H9 (cell line): Measurements from ENCODE around the gene RABL3. TPM values are rescaled to one million over a fixed set of nuclear protein-coding genes. Genes with fewer than 3 reads are reported as not detected.

Source experiments
- DNase-seq: peaks from one replicate; pipeline ENCODE4 v3.0.0-alpha.2; 2017
- H2AFZ ChIP-seq: one replicate; pipeline ENCODE4 v1.6.1; 2013; ENCODE audit warnings: mild to moderate bottlenecking, low read length, control low read depth, moderate library complexity
- H2AK5ac ChIP-seq: 2 replicates; pipeline ENCODE4 v1.6.1; 2013; ENCODE audit warnings: low read length, control low read depth, mixed read lengths; ENCODE audit not compliant: insufficient read length
- H2BK120ac ChIP-seq: one replicate; pipeline ENCODE4 v1.6.1; 2013; ENCODE audit warnings: low read depth, mild to moderate bottlenecking, low read length, control low read depth, inconsistent platforms; ENCODE audit not compliant: poor library complexity, severe bottlenecking
- H2BK12ac ChIP-seq: 2 replicates; pipeline ENCODE4 v1.6.1; 2013; ENCODE audit warnings: low read length, control low read depth, mixed read lengths, low read depth; ENCODE audit not compliant: insufficient read length
- H2BK15ac ChIP-seq: 2 replicates; pipeline ENCODE4 v1.6.1; 2013; ENCODE audit warnings: low read depth, low read length, control low read depth
- H2BK20ac ChIP-seq: one replicate; pipeline ENCODE4 v1.6.1; 2013; ENCODE audit warnings: low read depth, mild to moderate bottlenecking, low read length, control low read depth, inconsistent platforms; ENCODE audit not compliant: poor library complexity, severe bottlenecking
- H2BK5ac ChIP-seq: 2 replicates; pipeline ENCODE4 v1.6.1; 2013; ENCODE audit warnings: low read length, control low read depth, mixed read lengths; ENCODE audit not compliant: insufficient read length
- H3K14ac ChIP-seq: 2 replicates; pipeline ENCODE4 v1.6.1; 2013; ENCODE audit warnings: low read length, control low read depth; ENCODE audit not compliant: insufficient read depth
- H3K18ac ChIP-seq: 2 replicates; pipeline ENCODE4 v1.6.1; 2013; ENCODE audit warnings: low read depth, mild to moderate bottlenecking, mixed read lengths, low read length, control low read depth; ENCODE audit not compliant: insufficient read length
- H3K23ac ChIP-seq: 2 replicates; pipeline ENCODE4 v1.6.1; 2013; ENCODE audit warnings: low read length, control low read depth, mixed read lengths, low read depth; ENCODE audit not compliant: insufficient read length
- H3K23me2 ChIP-seq: 2 replicates; pipeline ENCODE4 v1.6.1; 2013; ENCODE audit warnings: low read depth, mild to moderate bottlenecking, mixed read lengths, low read length, control low read depth; ENCODE audit not compliant: insufficient read length, poor library complexity, severe bottlenecking
- H3K27ac ChIP-seq: 2 replicates; pipeline ENCODE4 v1.5.1; 2013; ENCODE audit warnings: low read length, control low read depth, mixed read lengths, low read depth; ENCODE audit not compliant: insufficient read length
- H3K27me3 ChIP-seq: 2 replicates; pipeline ENCODE4 v1.6.1; 2013; ENCODE audit warnings: low read length, control low read depth, inconsistent platforms; ENCODE audit not compliant: insufficient read depth
- H3K4ac ChIP-seq: 2 replicates; pipeline ENCODE4 v1.6.1; 2013; ENCODE audit warnings: low read depth, mild to moderate bottlenecking, control low read depth, inconsistent platforms, low read length, moderate library complexity
- H3K4me1 ChIP-seq: 2 replicates; pipeline ENCODE4 v1.6.1; 2013; ENCODE audit warnings: low read length, control low read depth, inconsistent platforms; ENCODE audit not compliant: insufficient read depth
- H3K4me2 ChIP-seq: 2 replicates; pipeline ENCODE4 v1.6.1; 2013; ENCODE audit warnings: low read length, control low read depth, mixed read lengths; ENCODE audit not compliant: insufficient read length, insufficient read depth
- H3K56ac ChIP-seq: 2 replicates; pipeline ENCODE4 v1.6.1; 2013; ENCODE audit warnings: low read depth, mild to moderate bottlenecking, mixed read lengths, low read length, control low read depth; ENCODE audit not compliant: insufficient read length
- H3K79me1 ChIP-seq: 2 replicates; pipeline ENCODE4 v1.6.1; 2013; ENCODE audit warnings: low read depth, mild to moderate bottlenecking, moderate library complexity, low read length, control low read depth, inconsistent platforms; ENCODE audit not compliant: insufficient read depth, poor library complexity, severe bottlenecking
- H3K79me2 ChIP-seq: 2 replicates; pipeline ENCODE4 v1.6.1; 2013; ENCODE audit warnings: low read length, control low read depth, inconsistent platforms; ENCODE audit not compliant: insufficient read depth
- H3K9ac ChIP-seq: 2 replicates; pipeline ENCODE4 v1.6.1; 2013; ENCODE audit warnings: low read length, control low read depth, mixed read lengths; ENCODE audit not compliant: insufficient read length; ENCODE audit errors: extremely low read depth
- H3K9me3 ChIP-seq: one replicate; pipeline ENCODE4 v1.6.1; 2013; ENCODE audit warnings: low read depth, low read length, inconsistent platforms; ENCODE audit not compliant: control insufficient read depth
- H3T11ph ChIP-seq: one replicate; pipeline ENCODE4 v1.6.1; 2013; ENCODE audit warnings: mild to moderate bottlenecking, low read length, control low read depth, inconsistent platforms
- H4K20me1 ChIP-seq: one replicate; pipeline ENCODE4 v1.6.1; 2013; ENCODE audit not compliant: control insufficient read depth, insufficient read length, insufficient read depth
- H4K5ac ChIP-seq: 2 replicates; pipeline ENCODE4 v1.6.1; 2013; ENCODE audit warnings: low read depth, mild to moderate bottlenecking, mixed read lengths, low read length, control low read depth; ENCODE audit not compliant: insufficient read length
- H4K8ac ChIP-seq: replicated peaks from 2 replicates; pipeline ENCODE4 v1.6.1; 2013; ENCODE audit warnings: low read length, control low read depth, mixed read lengths, low read depth; ENCODE audit not compliant: insufficient read length
- H4K91ac ChIP-seq: 2 replicates; pipeline ENCODE4 v1.6.1; 2013; ENCODE audit warnings: low read depth, mild to moderate bottlenecking, moderate library complexity, mixed read lengths, low read length, control low read depth; ENCODE audit not compliant: insufficient read length
- H3K27ac Mint-ChIP-seq, 3 experiments: 2 replicates in 2 of 3; 3 replicates in 1 of 3; pipeline ENCODE4 v1.8.0; 2020 to 2021; ENCODE audit warnings: mixed read lengths in 3 of 3, mild to moderate bottlenecking in 1 of 3, moderate library complexity in 1 of 3
- H3K27me3 Mint-ChIP-seq: 2 replicates; pipeline ENCODE4 v1.8.0; 2021; ENCODE audit warnings: low read depth, mild to moderate bottlenecking, moderate library complexity, mixed read lengths
- H3K36me3 Mint-ChIP-seq, 3 experiments: 2 replicates in 2 of 3; 3 replicates in 1 of 3; pipeline ENCODE4 v1.8.0; 2020 to 2021; ENCODE audit warnings: low read depth in 3 of 3, mixed read lengths in 3 of 3; ENCODE audit not compliant: insufficient read depth in 1 of 3
- H3K4me1 Mint-ChIP-seq, 2 experiments: 2 replicates each; pipeline ENCODE4 v1.8.0; 2020; ENCODE audit warnings: mixed read lengths in 2 of 2
- H3K4me3 Mint-ChIP-seq, 2 experiments: 2 replicates in 1 of 2; 3 replicates in 1 of 2; pipeline ENCODE4 v1.8.0; 2020 to 2021; ENCODE audit warnings: mild to moderate bottlenecking in 2 of 2, mixed read lengths in 2 of 2, moderate library complexity in 1 of 2
- H3K9me3 Mint-ChIP-seq, 2 experiments: 2 replicates in 1 of 2; 3 replicates in 1 of 2; pipeline ENCODE4 v1.8.0; 2020; ENCODE audit warnings: mild to moderate bottlenecking in 2 of 2, mixed read lengths in 2 of 2, moderate library complexity in 1 of 2
- WGBS: extraction: QIAGEN DNeasy Blood & Tissue Kit; methylation state at CpG from one replicate; pipeline ENCODE4 v1.1.7; 2013; ENCODE audit warnings: missing lambda C conversion rate, low lambda C conversion rate, mixed read lengths; ENCODE audit not compliant: insufficient read length; ENCODE audit errors: extremely low coverage; 5-methylcytosine and 5-hydroxymethylcytosine counted together
- total RNA-seq: library from RNA; stranded (reverse); gene quantifications from 2 replicates; pipeline ENCODE4 v1.2.1, GENCODE V29; 2021
- TF ChIP-seq, protein P1 (sequence below): fragments of 200-600 bp; sonication (generic); conservative IDR thresholded peaks from 3 replicates; pipeline ENCODE4 v1.8.0; 2021; ENCODE audit warnings: antibody characterized with exemption, mild to moderate bottlenecking

Gene RABL3
- total RNA-seq, 1 experiment from 2014 or later: 26.7 TPM

GRCh38 chr3:120652896-120653545 is 89.3 kb downstream of the RABL3 start:
- Histone ChIP-seq H3K18ac (no peak overlapping the region), H4K20me1 (no peaks in the 10 kb centered on the region), H3K14ac (no peak overlapping the region), H3K27ac (no peak overlapping the region), H3K9me3 (peaks cover 1% of the 10 kb centered on the region), H3T11ph (no peak overlapping the region), H2BK120ac (no peak overlapping the region), H4K5ac (no peak overlapping the region), H2BK20ac (no peak overlapping the region), H3K79me1 (no peaks in the 10 kb centered on the region), H3K4ac (no peak overlapping the region), H3K27me3 (no peaks in the 10 kb centered on the region), H3K79me2 (peaks cover 2% of the 10 kb centered on the region; the same call in 1 of the 2 replicates), H4K91ac (no peak overlapping the region), H2BK15ac (no peak overlapping the region), H3K4me1 (no peaks in the 10 kb centered on the region), H3K56ac (no peak overlapping the region), H3K4me2 (no peak overlapping the region), H2BK5ac (no peak overlapping the region), H2AFZ (no peak overlapping the region), H3K9ac (no peak overlapping the region), H3K23me2 (no peaks in the 10 kb centered on the region), H2AK5ac (no peak overlapping the region), H2BK12ac (no peak overlapping the region), H3K23ac (no peak overlapping the region), H4K8ac (no peak overlapping the region)
- Mint-ChIP-seq H3K36me3 (peaks cover 2 to 11% (median 6%) of the 10 kb centered on the region in 3 experiments; a peak in 5 of 7 replicates), H3K4me3 (no peak overlapping the region), H3K27me3 (no peaks in the 10 kb centered on the region), H3K9me3 (peaks cover 6 to 9% of the 10 kb centered on the region in 2 experiments), H3K27ac (no peak overlapping the region), H3K4me1 (peaks cover 3 to 4% of the 10 kb centered on the region in 2 experiments)
- TF ChIP-seq, protein P1, sequence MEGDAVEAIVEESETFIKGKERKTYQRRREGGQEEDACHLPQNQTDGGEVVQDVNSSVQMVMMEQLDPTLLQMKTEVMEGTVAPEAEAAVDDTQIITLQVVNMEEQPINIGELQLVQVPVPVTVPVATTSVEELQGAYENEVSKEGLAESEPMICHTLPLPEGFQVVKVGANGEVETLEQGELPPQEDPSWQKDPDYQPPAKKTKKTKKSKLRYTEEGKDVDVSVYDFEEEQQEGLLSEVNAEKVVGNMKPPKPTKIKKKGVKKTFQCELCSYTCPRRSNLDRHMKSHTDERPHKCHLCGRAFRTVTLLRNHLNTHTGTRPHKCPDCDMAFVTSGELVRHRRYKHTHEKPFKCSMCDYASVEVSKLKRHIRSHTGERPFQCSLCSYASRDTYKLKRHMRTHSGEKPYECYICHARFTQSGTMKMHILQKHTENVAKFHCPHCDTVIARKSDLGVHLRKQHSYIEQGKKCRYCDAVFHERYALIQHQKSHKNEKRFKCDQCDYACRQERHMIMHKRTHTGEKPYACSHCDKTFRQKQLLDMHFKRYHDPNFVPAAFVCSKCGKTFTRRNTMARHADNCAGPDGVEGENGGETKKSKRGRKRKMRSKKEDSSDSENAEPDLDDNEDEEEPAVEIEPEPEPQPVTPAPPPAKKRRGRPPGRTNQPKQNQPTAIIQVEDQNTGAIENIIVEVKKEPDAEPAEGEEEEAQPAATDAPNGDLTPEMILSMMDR: no peak
- DNase-seq: no peak
- WGBS: no CpG with 5 or more reads among the region's 5 CpGs
